ENCODE data around the gene TLL2. TPM values are rescaled to one million over a fixed set of nuclear protein-coding genes. Genes with fewer than 3 reads are reported as not detected.

TLL2 gene
- total RNA-seq, 1 donor, result under 0.01 TPM

DNA sequence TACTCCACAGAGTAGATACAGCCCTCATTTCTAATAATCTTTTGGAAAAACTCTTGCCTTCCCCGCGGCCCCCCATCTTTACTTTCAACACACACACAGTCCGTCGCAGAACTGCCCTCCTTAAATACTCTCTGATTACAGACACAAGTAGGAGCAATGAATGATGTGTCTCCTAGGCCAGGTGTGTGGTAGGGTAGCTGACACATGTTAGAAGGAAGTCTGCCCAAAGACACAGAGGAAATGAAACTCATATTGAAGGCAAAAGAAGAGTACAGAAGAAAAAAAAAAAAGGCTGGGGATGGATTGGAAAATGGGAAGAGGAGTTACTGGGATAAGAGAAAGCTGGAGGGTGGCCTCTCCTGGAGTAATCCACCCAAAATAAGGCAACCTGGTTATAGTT is 169.5 kb downstream of the TLL2 start:
- DNase-seq (ENCODE audit: low read depth), result no peak
- TF ChIP-seq, protein P1, sequence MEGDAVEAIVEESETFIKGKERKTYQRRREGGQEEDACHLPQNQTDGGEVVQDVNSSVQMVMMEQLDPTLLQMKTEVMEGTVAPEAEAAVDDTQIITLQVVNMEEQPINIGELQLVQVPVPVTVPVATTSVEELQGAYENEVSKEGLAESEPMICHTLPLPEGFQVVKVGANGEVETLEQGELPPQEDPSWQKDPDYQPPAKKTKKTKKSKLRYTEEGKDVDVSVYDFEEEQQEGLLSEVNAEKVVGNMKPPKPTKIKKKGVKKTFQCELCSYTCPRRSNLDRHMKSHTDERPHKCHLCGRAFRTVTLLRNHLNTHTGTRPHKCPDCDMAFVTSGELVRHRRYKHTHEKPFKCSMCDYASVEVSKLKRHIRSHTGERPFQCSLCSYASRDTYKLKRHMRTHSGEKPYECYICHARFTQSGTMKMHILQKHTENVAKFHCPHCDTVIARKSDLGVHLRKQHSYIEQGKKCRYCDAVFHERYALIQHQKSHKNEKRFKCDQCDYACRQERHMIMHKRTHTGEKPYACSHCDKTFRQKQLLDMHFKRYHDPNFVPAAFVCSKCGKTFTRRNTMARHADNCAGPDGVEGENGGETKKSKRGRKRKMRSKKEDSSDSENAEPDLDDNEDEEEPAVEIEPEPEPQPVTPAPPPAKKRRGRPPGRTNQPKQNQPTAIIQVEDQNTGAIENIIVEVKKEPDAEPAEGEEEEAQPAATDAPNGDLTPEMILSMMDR (IDR thresholded peaks at IDR 0.05; ENCODE audit: insufficient read depth, low read length), result no peak

DNA sequence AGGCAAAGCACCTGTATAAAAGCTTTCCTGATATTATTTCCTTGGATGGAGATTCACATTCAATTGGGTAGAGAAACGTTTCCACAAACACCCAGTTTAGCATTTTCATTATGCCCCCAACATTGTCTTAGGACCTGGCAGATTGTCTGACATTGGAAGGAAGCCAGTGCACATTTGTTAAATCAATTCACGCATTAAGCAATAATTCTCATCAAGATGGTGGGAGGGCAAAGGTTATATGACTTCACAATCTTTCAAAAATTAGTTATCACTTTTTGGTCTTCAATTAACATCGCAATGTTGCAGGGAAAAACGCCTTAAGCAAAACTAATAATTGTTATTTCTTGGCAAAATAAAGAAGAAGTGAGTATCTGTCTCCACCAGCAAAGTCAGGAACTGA is 171.3 kb downstream of the TLL2 start:
- no peak for DNase-seq (ENCODE audit: low read depth)
- no peak overlapping the region for H3K4me3 ChIP-seq (ENCODE audit: low read depth, low read length)
- TF ChIP-seq, protein P1 (IDR thresholded peaks at IDR 0.05; ENCODE audit: insufficient read depth, low read length), result no peak

More for the DNA sequence above, 169.5 kb downstream of the TLL2 start:
- H3K4me3 ChIP-seq (ENCODE audit: low read depth, low read length), result no peak overlapping the region

DNA sequence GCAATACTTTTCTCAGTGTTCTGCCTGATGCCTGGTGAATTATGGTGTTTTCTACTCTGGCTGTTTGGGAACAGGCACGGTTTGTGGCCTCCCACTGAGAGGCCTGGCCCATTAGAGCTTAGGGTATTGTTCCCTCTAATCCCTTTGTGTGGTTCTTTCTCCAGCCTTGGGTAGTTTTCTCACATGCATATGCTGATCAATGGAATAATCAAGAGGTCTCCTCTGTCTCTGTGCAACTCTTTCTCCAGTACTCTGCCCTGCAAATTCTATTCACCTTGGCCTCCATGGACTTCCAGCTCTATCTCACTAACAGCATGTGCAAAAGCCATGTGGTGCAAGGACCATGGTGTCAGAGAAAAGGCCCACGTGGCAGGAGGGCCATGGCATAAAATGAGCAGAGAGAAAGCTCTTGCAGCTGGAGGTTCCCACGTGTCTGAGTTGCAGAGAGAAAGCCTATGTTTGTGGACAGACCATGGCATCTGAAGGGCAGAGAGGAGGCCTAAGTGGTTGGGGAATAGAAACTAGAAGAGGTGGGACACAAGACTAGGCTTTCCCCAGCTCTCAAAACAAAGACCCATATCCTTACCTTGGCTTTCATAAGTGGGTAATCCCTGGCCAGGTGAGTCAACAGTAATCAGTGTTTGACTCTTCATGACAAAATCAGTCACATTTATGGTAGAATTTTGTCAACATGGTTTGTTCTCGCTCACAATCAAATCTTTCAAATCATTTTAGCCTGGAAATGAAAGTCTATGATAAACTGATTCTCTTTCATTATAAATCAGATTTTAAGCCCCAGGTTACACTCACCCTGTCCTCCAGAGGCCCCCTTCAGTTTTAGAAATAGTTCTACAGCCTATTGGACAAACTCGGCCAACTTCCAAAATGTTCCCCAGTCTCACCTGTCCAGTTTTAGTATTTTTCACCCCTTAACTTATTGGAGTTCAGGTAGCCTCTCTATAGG is 172.2 kb downstream of the TLL2 start:
- H3K4me3 ChIP-seq (ENCODE audit: low read depth, low read length), result no peak overlapping the region
- DNase-seq (ENCODE audit: low read depth), result no peak
- TF ChIP-seq, protein P1 (IDR thresholded peaks at IDR 0.05; ENCODE audit: insufficient read depth, low read length), result no peak

DNA sequence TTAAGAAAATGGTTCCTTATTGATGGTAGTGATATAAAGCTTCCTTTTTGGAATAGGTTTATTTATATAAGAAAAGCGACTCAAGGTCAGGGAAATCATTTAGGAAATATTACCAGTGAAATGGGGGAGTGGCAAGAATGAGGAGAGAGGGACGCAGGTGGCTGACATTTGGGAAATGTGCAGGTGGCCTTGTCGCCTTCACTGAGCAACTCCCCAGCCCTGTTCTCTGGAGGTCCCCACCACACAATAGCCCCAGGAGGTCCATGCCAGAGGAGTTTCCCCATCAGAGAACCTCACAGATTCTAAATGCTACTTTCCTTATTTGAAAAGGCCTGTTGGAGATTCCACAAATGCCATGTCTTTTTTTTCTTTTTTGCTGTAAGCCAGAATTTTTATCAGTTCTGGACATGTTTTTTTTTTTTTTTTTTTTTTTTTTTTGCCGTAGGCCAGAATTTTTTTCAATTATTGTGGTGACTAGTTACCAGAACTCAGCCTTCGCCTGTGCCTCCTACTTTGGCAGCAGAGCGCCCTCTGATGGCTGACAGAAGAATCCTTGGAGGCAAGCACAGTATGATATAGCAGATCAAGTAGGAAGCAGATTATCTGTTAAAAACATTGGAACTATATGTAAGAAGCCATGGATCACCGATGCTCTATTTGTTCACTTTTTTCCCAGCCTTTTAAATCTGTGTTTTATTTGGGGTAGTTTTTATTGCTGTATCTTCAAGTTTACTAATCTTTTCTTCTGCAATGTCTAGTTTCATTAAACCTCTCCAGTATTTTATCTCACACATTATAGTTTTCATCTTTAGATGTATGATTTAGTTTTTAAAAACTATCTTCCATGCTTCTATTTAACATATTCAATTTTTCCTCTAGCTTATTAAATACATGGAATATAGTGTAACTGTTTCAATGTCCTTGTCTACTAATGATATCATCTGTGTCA is 173.5 kb downstream of the TLL2 start:
- H3K4me3 ChIP-seq (ENCODE audit: low read depth, low read length), result no peak overlapping the region
- DNase-seq (ENCODE audit: low read depth), result peak; percentile 59
- TF ChIP-seq, protein P1 (IDR thresholded peaks at IDR 0.05; ENCODE audit: insufficient read depth, low read length), result peak; percentile 74

DNA sequence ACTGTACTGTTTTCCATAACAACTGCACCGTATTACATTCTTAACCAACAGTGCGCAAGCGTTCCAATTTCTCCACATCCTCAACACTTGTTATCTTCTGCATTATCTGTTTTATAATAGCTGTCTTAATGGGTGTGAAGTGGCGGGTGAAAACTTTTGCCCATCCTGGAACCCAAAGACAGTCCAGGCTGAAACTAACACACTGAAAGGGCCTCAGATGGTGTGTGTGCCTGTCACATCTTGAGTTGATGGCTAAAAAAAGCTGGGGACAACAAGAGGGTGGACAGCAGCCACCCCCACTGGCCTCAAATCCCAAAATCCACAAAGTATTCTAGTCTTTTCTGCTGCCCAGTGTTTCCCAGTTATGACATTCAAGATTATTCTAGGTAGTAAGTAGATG is 174.3 kb downstream of the TLL2 start:
- DNase-seq (ENCODE audit: low read depth), result no peak
- H3K4me3 ChIP-seq (ENCODE audit: low read depth, low read length), result no peak overlapping the region
- TF ChIP-seq, protein P1 (IDR thresholded peaks at IDR 0.05; ENCODE audit: insufficient read depth, low read length), result no peak

DNA sequence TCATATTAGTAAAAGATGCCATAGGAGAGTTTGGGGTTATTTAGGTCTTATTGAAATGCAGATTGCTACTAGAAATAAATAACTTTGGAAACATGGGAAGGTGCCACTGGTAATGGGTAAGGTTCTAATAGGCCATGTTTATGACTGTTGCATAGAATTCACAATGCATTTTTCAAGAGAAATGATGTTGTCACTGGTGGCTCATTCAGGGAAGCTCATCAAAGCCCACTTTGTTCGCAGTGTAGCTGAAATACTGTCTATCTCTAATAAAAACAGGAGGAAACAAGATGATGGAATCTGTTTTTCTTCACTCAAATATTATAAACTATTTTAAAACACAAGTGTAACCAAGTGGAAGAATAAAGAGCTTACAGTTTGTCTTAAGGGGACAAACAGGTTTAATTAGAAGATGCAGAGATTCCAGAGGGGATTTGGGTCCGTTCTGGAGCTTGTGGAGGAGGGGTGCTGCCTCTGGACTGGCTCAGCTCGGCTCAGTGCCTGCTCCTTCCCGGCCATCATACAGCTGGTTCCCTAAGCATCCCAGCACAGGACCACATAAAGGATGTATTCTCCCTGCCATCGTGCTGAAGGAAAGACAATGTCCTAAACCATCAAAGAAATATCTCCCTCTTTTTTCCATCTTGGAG is 175.3 kb downstream of the TLL2 start:
- no peak for DNase-seq (ENCODE audit: low read depth)
- H3K4me3 ChIP-seq (ENCODE audit: low read depth, low read length), result no peak overlapping the region

More for the DNA sequence above, 175.3 kb downstream of the TLL2 start:
- TF ChIP-seq, protein P1 (IDR thresholded peaks at IDR 0.05; ENCODE audit: insufficient read depth, low read length), result no peak
